CD4-positive, alpha-beta T cell treated with Interleukin-2 at 100 ng/mL for 4 hours (primary cell): Measurements from ENCODE around the gene HBEGF.

Experiments
- DNase-seq: peaks from one replicate; pipeline ENCODE4 v3.0.0-alpha.2; 2020; ENCODE audit warnings: low spot score

HBEGF gene

DNA sequence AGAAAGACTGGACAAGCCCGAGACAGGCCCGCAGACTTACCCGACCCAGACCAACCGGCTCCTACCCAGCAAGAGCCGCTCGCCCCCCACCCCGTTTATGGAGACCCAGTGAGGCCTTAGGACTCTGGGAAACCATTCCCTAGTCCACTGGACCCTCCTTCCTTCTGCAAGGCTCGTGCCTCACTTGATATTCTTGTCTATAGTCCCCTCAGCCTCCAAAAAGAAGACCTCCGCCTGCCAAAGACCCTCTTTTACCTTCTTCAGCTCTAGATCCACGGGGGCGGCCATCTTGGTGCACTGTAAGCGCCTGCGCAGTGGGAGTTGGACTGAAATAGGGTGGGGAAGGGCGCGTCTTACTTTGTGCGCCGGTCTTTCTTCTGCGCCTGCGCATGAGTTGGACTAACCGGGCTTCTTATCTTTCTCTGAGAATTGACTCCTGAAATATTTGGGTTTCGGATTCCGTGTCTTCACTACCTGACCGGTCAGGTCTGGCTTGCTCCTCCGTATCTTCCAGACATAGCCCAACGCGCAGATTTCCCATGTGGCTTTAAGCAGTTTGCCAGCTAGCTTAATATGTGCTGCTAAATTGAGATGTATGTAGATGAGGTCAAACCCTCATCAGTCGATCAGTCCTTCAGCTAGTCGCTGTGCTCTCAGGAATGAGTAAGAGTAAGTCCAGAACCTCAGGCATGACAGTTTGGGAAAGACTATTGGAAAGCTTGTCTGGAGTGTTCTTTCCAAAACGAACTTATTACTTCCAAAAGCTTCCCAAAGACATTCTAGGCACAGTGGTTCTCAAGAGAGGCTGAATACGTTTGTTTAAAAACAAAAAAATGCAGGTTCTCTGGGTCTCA, 43.4 kb downstream of the HBEGF start, which contains the start of gene PFDN1:
TSS of gene PFDN1 (minus strand) at position 316 of the 854 bp plus-strand sequence. CDS start at position 288, 28 bp downstream.
- peak; percentile 94 for DNase-seq

- no peak for DNase-seq
Observed at GRCh38 chr5:140301136-140301535, 45.3 kb downstream of the HBEGF start.

- no peak for DNase-seq
Observed at GRCh38 chr5:140299056-140299455, 47.3 kb downstream of the HBEGF start.

GRCh38 chr5:140298183-140298601, 48.2 kb downstream of the HBEGF start:
- DNase-seq, result no peak

GRCh38 chr5:140297283-140297682, 49.1 kb downstream of the HBEGF start:
- no peak for DNase-seq

DNA sequence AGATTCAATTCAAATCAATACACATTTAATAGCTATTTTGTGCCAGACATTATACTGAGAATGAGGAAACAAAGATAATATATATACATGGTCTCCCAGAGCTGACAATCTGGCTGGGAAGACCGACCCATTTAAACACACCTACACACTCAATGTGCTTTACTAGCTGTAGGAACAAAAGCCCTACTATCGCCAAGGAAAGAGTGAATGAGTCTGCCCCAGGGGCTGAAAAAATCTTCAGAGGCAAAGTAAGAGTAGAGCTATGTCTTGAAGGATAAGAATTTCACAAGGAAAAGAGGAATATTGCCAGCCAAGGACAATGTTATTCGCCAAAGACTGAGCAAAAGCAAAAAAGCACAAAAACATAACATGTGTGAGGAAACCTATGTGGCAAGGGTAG, 50.1 kb downstream of the HBEGF start:
- no peak for DNase-seq

DNA sequence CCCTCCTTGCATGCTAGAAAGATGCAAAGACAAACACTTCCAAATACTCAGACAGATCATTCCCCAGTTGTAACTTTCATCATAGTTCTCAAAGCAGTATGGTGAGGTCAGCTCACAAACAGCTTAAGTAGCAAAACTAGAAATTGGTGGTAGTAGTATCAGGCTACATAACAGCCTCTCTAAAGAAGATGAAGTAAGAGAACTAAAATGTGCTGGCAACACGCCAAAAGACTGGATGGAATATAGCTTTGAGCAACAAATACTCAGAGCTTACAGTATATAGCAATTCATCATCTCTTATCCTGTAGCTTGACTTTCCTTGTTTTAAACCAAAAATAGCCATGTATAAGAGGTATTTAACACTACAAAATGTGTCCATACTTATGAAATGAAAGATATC, 51.0 kb downstream of the HBEGF start:
- peak; percentile 32 for DNase-seq

DNA sequence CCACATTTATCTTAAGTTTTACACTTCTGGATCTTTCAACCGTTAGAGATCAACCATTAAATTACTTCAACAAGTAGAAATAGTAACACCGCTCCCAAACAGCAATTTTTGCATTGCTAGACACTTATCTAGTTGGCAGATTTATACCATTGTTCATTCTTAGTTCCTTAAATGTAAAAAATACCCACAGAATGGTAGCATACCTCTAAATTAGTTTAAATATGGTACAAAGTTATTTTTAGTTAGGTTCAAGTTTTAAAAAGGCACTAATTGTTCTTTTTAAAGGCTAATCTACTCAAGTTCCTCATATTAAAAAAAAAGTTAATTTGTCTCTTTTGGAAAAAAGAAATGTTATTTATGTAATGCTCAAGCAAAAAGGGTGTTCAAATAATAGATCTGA, 51.6 kb downstream of the HBEGF start:
- DNase-seq, result no peak

GRCh38 chr5:140293849-140294100, 52.6 kb downstream of the HBEGF start:
- no peak for DNase-seq

DNA sequence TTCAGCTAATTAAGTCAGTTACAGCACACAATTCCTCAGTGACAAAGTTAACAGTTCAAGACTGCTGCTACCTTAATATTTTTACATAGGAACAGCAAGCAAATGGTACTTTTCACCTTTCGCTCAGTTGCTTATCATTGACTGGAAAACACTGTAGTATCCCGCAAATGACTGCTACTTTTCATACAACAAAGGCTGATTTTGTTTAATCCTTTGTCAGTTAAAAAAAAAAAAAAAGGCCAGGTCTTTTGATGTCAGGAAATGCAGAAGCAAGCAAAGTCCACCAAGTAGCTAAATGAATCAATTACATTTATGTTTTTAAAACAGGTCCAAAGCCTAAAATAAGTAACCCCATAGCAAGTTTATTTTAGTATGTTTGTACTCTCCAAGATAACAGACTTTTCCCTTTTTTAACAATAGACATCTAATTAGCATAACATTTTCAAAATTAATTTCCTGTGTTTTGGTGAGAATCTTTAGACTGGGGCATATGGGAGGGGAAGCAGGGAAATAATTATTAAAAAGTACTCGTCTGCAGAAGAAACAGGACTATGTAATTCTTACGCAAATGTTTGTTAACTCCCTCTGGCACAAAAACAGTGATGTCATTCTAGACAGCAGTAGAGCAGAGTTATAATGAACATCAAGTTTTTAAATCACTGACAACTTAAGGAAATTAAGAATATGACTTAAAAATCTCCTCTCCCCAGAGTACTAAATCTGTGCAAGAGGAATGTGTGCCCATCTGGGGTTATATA, 53.1 kb downstream of the HBEGF start:
- no peak for DNase-seq

- no peak for DNase-seq
Observed at GRCh38 chr5:140292212-140293036, 54.0 kb downstream of the HBEGF start.

- no peak for DNase-seq
Observed at GRCh38 chr5:140287801-140288521, 58.4 kb downstream of the HBEGF start.

- DNase-seq, result no peak
Observed at GRCh38 chr5:140286424-140286823, 60.0 kb downstream of the HBEGF start.

DNA sequence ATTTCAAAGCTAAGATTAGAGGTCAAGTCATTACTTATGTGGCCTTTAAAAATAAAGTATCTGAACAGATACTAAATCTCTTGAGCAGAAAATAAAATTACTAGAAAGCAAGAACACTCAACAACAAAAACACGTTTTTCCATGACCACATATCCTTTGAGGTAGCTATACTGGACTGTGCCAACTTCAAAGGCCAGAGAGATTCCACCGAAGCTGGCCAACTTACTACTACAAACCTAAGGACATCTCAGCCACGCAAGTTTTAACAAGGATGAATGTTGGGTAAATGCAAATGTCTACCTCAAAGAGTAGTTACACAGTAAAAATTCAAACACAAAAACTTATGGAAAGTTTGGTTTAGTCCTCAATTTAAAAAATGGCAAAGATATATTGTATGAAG, 62.4 kb downstream of the HBEGF start:
- no peak for DNase-seq
